ENCODE results near the gene FGFR3.

FGFR3 gene

DNA sequence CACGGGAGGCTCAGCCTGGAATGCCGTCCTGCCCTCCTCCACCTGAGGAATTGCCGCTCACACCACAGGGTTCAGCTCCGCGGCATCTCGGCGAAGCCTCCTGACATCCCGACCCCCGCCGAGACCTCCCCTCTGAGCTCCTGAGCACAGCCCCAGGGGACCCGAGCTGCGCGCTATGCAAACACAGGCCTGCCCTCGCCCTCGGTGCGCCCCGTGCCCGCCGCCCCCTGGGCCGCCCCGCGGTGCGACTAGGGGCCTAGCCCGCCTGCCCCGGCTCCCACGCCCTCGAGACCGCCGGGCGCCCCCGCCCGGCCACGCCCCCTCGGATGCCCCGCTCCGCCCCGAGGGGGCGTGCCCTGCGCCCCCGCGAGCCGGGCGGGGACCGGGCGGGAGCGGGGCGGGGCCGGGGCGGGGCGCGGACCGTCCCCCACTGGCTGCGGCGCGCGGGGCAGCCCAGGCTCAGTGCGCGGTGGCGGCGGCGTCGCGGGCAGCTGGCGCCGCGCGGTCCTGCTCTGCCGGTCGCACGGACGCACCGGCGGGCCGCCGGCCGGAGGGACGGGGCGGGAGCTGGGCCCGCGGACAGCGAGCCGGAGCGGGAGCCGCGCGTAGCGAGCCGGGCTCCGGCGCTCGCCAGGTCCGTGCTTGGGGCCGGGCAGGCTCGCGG, at the start of gene FGFR3:
FGFR3 (plus strand) TSS at position 462 of the 664 bp plus-strand sequence. CDS start 642 bp downstream, outside the sequence.
- peak in 6 of 58 donors; percentile 14 to 45 (median 33) for DNase-seq

DNA sequence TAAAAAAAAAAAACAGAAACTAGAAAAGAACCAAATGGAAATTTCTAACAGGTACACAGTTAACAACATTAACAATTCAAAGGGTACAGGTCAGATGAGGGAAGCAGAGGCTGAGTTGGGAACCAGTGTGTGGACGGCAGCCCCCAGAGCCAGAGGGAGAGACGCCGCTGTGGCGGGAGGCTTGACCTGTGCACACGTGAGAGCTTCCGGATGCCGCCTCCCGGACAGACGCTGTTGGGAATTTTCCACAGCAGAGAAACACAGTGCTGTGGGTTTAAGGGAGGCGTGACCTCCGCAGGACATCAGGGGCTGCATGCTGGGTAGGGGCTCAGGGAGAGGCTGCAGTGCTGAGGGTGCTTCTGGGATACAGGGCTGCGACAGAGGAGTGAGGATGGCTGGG, 49.5 kb upstream of the FGFR3 start:
- no peak for DNase-seq

GRCh38 chr4:1743975-1744374, 49.1 kb upstream of the FGFR3 start:
- DNase-seq: no peak

DNA sequence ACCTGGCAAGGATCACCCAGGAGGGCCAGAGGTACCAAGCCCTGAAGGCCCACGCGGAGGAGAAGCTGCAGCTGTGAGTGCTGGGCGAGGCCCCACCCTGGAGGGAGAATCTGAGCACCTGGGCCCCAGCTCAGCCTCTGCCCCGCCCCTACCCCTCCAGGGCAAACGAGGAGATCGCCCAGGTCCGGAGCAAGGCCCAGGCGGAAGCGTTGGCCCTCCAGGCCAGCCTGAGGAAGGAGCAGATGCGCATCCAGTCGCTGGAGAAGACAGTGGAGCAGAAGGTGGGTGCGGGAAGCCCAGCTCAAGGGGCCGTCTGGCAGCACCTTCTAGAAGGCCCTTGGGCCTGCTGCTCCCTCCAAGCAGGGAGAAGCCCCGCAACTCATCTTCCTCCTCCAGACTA, 48.5 kb upstream of the FGFR3 start:
- no peak for DNase-seq

- no peak for DNase-seq
These were observed 47.9 kb upstream of the FGFR3 start for GRCh38 chr4:1745165-1745564.

- no peak for DNase-seq
These were observed 47.4 kb upstream of the FGFR3 start for GRCh38 chr4:1745697-1746096.

GRCh38 chr4:1746265-1746691, 46.8 kb upstream of the FGFR3 start:
- DNase-seq: peak in 35 of 58 donors; percentile 8 to 65 (median 30)

DNA sequence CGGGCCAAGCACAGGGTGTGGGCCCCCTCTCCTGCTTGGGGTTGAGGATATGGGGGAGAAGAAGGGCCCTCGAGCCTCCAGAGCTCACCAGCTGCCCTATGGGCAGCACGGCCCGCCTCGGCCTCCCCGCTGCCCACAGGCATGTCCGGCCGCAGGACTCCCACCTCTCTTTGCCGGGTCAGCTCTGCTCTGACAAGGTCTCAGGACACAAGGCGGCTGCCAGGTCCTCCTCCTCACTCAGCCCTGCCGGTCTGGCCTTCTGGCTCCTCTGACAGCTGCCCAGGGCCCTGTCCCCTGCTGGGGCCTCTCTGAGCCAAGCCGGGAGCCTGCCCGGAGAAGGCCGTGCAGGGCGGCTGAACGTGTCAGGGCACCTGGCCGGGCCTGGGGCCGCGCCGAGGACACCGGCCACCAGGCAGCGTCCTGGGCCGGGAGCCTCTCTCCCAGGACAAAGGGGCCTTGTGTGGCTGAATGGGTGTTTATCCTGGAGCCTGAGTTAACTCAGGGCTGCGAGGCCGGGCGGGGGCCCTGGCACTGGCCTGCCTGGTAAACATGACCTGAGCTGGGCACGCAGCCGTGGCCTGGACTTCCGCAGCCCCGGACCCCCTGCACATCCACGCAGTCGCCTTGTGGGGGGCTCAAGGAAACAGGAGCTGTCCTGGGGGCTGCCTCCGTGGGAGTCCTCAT, 46.0 kb upstream of the FGFR3 start:
- DNase-seq: peak in 37 of 58 donors; percentile 10 to 64 (median 39)

GRCh38 chr4:1747603-1747967, 45.5 kb upstream of the FGFR3 start:
- DNase-seq: no peak

- peak in 41 of 58 donors; percentile 12 to 79 (median 37) for DNase-seq
These were observed 44.6 kb upstream of the FGFR3 start for GRCh38 chr4:1748465-1748995.

DNA sequence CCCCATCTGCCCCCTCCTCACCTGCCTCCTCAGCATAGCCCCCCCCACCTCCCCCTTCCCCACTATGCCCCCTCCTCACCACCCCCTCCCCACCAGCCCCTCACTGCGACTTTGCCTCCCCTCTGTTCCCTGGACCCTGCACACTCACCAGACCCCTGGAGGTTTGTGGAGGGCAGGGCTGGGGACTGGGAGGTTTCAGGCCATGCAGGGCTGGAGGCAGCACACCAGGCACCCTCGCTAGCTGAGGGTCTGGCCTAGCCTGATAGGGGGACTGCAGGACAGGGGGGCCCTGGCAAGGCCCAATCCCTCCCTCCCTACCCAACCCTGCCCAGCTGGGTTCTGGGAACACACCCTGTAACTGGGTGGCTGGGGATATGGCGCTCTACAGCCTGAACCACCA, 43.7 kb upstream of the FGFR3 start:
- DNase-seq: no peak

DNA sequence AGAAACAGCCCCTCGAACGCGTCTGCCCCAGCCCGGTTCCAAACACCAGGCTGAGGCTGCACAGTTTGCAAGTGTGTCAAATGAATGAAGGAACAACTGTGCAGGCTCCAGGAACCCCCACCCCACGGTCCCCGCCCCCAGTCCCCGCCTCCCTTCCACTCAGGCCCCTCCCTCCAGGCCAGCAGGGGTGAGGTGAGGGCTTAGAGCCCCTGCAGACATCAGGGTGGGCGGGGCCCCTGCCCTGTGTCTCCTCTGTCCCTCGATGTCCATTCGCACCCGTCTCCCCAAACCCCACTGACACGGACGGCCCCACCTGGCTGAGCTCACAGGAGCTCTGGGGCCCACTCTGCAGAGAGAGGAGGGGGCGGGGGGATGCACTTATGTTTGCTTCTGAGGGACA, 43.3 kb upstream of the FGFR3 start:
- DNase-seq: no peak

GRCh38 chr4:1750381-1751154, 42.5 kb upstream of the FGFR3 start:
- DNase-seq: no peak

GRCh38 chr4:1751155-1751918, 41.8 kb upstream of the FGFR3 start:
- DNase-seq: no peak

GRCh38 chr4:1751919-1752283, 41.2 kb upstream of the FGFR3 start:
- DNase-seq: no peak

GRCh38 chr4:1752284-1753041, 40.6 kb upstream of the FGFR3 start:
- DNase-seq: no peak

DNA sequence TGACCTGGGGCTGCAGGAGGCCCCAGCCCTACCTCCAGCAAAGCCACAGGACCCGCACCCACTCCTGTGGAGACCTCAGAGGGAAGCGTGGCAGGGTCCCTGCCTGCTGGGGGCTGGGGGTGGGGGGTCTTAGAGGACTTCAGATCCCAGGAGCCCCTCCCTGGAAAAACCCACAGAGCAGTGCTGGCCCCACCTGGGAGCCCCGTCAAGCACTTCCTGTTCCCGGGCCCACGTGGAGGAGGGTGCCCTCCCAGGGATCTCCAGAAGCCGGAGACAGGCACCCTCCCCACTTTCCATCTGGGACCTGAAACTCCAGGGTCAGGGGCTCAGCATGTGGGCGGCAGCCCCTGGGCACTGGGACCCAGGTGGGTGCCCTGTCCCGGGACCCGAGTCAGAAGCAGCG, 39.8 kb upstream of the FGFR3 start:
- no peak for DNase-seq

GRCh38 chr4:1753697-1754311, 39.3 kb upstream of the FGFR3 start:
- DNase-seq: no peak

- no peak for DNase-seq
These were observed 38.8 kb upstream of the FGFR3 start for GRCh38 chr4:1754336-1754735.

DNA sequence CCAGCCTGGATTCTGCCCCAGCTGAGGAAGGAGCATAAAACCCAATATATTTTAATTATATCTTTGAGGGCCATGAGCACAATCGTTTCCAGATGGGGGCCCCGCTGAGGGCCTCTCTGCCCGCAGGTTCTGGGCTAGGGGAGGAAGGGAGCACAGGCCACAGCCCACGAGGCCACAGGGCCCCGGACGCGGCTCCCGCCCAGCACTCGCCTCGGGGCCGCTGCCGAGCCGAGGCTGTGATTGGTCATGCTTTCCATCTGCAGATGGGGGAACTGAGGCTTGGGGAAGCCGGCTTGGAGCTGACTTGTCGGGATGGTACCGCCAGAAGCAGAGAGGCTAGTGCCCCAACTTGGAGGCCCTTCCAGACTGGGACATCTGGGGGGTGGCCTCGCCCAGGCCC, 37.8 kb upstream of the FGFR3 start:
- DNase-seq: no peak
